Dermis blood vessel endothelial cell (primary cell): Measurements from ENCODE around the gene C7orf33. TPM values are rescaled to one million over a fixed set of nuclear protein-coding genes. Genes with fewer than 3 reads are reported as not detected.
"Not testable (repeated sequence)": the region's sequence is repeated elsewhere in the genome, so short reads cannot be mapped to it uniquely, and the experiment has no call there.

Experiments used
- DNase-seq: peaks from one replicate; pipeline ENCODE4 v3.0.0; 2010
- total RNA-seq: library from RNA; depleted of rRNA; stranded (reverse); fragments of >200 nt; gene quantifications from 2 replicates; pipeline ENCODE4 v1.2.3, GENCODE V29; 2014

C7orf33 gene
- total RNA-seq, 1 donor from 2014 or later, result not detected

DNA sequence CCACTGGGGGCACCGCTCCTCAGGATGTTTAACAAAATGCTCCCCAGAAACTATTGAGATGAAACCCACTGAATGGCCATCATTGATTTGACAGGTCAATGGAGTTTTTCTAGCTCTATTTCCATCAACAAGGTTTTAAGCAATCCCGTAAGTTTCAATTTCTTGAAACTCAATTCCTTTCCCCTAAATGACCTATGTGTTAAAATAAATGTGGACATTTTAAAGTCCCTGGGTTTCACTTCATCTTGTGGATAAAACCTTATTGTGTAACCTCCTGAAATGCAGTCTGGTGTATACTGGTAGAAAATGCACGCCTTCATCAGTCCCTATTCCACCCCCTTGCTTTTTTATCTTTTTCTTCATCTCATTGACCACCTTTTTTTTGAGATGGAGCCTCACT lies 8.9 kb upstream of the C7orf33 start:
- DNase-seq, result no peak

DNA sequence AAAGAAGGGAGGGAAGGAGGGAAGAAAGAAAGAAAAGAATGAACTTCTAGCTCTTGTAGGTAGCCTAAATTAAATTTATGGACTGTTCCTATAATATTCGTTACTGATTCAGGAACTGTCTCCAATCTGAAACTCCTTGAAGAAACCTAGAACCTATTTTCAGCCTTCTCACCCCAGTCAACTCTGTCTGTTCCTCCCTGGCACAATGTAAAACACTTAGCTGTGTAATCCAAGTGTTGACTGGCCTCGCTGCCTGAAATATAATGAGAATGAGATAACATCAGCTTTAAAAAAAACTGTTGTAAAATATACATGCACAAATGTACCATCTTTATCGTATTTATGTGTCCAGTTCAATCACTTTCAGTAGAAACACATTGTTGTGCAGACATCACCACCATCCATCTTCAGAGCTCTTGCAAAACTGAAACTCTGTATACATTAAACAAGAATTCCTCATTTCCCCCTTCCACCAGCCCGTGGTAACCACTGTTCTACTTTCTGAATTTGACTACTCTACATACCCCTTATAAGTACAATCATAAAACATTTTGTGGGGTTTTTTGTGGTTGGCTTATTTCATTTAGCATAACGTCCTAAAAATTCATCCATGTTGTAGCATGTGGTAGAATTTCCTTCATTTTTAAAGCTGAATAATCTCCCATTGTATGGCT lies 6.3 kb upstream of the C7orf33 start:
- DNase-seq, result no peak

DNA sequence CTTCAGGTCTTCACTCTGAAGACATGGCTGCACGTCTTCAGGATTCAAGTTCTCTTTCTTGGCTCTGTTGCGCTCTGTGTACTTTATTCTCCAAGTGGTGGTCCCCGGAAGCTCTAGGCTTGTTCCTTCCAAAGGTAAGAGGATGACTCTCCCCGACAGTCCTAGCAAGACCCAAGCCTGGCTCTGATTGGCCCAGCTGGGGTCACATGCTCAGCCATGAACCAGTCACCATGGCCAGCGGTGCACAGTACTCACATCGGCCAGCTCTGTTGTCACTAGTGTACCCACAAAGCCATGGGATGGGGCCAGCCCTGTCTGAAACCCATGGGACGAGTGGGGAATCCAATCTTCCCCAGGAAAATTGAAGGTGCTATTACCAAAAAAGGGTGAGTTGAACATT lies 5.2 kb upstream of the C7orf33 start:
- DNase-seq, result no peak

DNA sequence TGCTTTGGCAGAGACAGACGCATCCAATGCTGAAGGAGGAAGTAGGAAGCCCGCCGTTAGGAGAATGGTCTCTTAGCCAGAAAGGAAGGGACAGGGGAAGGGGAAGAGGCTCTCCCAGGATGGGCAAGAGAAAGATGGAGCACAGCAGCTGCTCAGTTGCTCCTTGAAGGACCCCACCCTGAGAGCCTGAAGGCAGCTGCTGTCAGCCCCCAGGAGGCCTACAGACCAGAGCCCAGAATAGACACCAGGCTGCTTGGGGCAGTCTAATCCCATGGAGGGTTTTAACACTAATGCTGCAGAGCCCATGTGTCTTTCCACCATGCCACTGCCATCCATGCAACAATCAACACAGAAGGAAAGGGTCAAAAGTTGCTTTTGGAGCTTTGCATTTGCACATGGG lies 3.5 kb upstream of the C7orf33 start:
- no peak for DNase-seq

DNA sequence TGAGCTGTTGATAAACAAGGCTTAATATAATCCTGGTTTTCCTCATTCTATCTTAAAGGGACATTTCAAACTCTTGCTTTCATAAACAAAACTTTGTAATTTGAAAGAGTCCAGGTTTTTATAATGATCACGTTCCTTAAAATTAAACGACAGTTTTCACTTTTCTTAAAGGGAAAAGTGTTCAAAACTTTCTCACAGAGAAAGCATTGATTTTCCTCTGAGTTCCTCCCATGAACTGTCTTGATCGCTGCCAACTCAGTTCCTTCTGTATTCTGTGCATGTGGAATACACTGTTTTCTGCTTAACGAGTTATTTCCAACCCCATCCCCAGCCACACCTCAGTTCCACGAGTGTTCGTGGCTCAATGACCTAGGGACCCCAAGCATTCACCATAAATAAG lies 2.4 kb upstream of the C7orf33 start:
- no peak for DNase-seq

- no peak for DNase-seq
Observed at GRCh38 chr7:148588670-148589131, 1.9 kb upstream of the C7orf33 start.

DNA sequence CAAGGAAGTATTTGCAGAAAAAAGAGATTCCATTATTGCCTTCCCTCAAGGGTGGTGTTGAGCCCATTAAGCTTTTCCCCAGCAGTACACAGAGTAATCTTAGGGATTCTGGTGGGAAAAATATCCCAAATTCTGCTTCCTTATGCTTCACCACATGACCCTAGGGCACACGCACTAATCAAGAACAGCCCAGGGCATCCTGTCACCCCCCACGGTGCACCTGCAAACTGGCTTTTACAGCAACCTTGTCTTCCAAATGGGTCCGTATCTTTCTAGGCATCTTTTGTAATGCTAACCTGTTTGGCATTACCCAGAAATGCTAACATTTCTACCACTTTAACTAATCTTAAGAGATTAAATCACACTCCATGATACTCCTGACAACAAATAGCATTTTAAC lies 926 bp upstream of the C7orf33 start:
- DNase-seq, result no peak

- not testable (repeated sequence) for DNase-seq
Observed at GRCh38 chr7:148596354-148596753, 5.8 kb downstream of the C7orf33 start.

DNA sequence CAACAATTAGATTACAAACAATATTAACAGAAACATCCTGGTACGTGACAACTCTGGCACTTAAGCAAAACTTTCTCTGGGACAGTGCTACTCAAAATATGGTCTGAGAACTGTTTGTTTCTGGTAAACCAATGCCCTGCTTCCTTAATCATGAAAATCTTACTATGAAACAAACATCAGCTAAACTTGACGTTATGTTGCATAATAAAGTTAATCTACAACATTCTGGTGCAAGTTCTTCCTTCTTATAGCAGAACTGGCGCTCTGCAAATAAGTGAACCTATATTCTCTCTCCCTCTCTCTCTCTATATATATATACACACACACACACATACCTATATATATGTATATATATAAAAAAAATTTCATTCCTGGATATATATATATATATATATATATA lies 7.8 kb downstream of the C7orf33 start:
- no peak for DNase-seq

- no peak for DNase-seq
Observed at GRCh38 chr7:148605350-148605749, 14.8 kb downstream of the C7orf33 start.

DNA sequence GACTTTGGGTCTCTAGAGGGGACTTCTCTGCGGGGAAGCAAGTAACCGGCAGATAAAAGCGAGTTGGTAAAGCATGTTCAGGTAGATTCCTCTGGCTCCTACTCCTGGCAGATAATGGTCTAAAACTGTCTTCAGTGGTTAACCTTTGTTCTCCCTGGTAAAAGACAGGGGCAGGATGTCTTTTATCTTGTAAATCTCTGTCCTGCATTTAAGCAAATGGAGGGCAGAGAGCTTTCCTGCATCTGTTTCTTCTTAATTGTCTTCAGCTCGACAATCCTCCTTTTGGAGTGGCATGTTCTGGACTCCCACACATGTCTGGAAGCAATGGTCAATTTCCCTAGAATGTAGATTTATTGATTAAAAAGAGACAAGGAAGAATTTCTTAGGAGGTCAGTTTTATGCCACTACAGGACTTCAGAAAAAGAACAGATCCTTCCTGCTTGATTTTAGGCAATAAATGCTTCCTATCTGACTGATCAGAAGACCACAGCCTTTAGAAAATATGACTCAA lies 16.6 kb downstream of the C7orf33 start:
- DNase-seq, result no peak

DNA sequence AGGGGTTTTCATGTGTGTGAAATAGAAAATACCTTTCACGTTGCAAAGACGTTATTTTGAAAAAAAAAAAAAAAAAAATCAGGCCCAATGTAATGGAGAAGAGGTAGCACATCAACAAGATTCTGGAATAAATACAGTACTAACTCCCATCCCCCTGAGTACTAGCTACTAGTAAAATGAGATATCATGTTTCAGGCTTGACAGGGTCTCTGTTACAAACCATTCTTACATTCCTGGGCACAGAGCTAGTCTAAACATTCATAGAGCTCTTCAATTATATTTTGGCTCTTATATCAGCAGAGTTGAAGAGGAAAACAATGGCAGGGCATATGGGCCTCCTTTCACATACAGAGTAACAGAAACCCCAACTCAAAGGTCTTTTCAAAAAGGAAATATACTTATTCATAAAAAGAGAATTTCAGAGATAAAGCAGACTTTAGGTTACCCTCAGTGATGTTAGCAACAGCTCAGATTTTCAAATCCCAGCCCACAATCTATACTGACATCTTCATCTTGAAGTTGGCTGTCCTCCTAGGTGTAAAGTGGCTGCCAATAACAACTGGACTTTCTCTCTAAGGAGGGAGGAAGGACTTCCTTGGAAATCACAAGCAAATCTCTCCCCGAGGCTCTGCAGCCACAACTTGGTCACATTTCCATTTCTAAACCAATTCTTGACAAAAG lies 18.6 kb downstream of the C7orf33 start:
- no peak for DNase-seq

DNA sequence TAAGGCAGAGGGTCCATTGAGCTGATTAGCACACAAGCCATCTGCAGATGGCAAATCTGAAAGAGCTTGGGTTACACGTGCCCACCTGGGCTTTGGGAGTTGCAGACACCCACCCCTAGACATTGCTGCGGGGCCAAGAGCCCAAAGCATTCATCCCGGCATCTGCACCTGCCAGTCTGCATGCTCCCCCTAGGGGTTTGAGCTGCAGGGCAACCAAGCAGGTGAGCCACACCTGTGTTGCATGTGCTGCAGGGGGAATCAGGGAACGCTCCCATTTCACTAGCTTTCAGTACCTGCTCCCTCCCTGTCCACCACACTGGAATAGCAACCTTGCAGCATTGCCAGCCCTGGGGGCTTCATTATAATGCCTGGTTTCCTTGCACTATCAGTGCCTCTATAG lies 21.1 kb downstream of the C7orf33 start:
- DNase-seq, result no peak

GRCh38 chr7:148615085-148615730 lies 24.6 kb downstream of the C7orf33 start:
- no peak for DNase-seq

DNA sequence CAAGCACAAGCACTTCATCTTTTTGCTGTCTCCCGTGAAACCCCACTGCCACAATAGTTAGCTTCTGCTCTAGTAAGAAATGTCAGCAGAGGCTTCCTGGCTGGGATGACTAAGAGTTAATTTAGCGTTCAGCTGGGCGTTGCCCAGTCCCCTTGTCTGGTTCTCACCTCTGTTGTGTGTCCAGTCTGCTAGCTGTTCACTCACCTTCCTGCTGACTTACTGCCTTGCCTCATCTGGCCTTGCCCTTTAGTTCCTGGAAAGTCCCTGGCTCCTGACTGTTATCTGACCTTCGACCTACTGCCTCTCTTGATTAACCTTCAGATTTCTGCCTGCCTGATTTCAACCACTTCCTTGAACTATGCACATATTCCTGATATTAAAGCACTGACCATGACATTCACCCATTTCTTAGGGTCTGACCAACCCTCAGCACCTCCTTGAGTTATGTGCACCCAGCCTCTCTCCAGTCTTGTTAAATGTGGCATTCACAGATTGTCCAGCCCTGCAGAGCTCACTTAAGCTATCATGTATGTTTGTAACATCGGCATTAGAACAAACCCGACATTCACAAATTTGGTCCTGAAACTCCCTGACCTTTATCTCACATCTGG lies 30.3 kb downstream of the C7orf33 start:
- DNase-seq, result no peak

GRCh38 chr7:148621563-148621962 lies 31.0 kb downstream of the C7orf33 start:
- no peak for DNase-seq

- no peak for DNase-seq
Observed at GRCh38 chr7:148622887-148623585, 32.5 kb downstream of the C7orf33 start.

- no peak for DNase-seq
Observed at GRCh38 chr7:148623586-148624282, 33.2 kb downstream of the C7orf33 start.

DNA sequence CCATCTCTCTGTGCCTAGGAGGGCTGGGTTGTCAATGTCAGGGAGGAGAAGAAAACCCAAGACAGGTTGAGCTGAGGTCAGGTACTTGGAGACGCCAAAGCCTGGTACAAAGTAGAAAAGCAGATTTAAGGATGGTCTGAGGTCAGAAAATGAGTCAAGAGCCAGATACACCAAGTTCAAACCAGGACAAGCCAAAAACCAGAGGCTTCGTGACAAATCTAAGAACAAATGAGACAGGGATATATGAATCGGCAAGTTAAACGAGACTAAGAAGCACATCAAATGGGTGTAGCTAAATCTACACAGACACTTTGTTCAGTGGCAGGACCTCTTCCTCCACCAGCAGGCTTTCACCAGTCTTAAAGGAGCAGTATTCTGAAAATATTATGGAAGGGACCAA lies 34.2 kb downstream of the C7orf33 start:
- no peak for DNase-seq

DNA sequence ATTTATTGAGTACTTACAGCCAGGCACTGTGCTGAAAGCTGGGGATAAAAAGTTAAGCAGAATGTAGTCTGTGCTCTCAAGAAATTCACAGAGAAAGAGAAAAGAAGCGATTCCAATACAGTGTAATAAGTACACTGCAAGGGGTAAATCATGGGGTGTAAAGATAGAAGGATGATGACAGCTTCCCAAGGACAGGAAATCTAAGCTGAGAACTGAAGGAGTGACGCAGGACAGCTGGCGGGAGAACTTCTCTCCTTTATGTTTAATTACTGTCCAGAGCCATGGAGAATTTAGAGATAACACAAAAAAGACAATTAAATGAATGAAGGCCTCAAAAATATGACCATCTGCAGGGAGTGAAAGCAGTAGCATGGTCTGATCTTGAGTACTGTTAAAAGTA lies 34.8 kb downstream of the C7orf33 start:
- DNase-seq, result no peak

GRCh38 chr7:148626828-148627227 lies 36.3 kb downstream of the C7orf33 start:
- DNase-seq, result no peak

GRCh38 chr7:148628011-148628410 lies 37.4 kb downstream of the C7orf33 start:
- no peak for DNase-seq
